Stomach (tissue), 9 donors: Measurements from ENCODE around the gene KCNJ5. TPM values are rescaled to one million over a fixed set of nuclear protein-coding genes. Genes with fewer than 3 reads are reported as not detected.

ENCODE experiments used
- DNase-seq, 2 donors: peaks; one replicate each; pipeline versions ENCODE4 v3.0.0 to v3.0.0-alpha.2; 2013 to 2019
- H3K27ac ChIP-seq, 5 donors: fragments of 200-600 bp in 4 of 5; sonication (generic) in 4 of 5; one replicate each; pipeline ENCODE4 v1.5.1; 2013 to 2019; ENCODE audit warnings: mild to moderate bottlenecking in 1 of 5, moderate library complexity in 1 of 5
- H3K27me3 ChIP-seq, 3 donors: fragments of 200-600 bp; sonication (generic); one replicate each; pipeline ENCODE4 v1.5.1; 2017 to 2019; ENCODE audit warnings: mixed run types in 1 of 3
- H3K36me3 ChIP-seq, 4 donors: fragments of 200-600 bp; sonication (generic); 1 replicate in 3 of 4; 2 replicates in 1 of 4; pipeline ENCODE4 v1.5.1; 2016 to 2019
- H3K4me1 ChIP-seq, 4 donors: fragments of 200-600 bp; sonication (generic); one replicate each; pipeline ENCODE4 v1.5.1; 2016 to 2019
- H3K4me3 ChIP-seq, 4 donors: fragments of 200-600 bp; sonication (generic) in 3 of 4; one replicate each; pipeline ENCODE4 v1.5.1; 2016 to 2019; ENCODE audit warnings: mild to moderate bottlenecking in 1 of 4
- H3K9me3 ChIP-seq, 4 donors: fragments of 200-600 bp; sonication (generic); one replicate each; pipeline ENCODE4 v1.5.1; 2016 to 2019
- CTCF ChIP-seq, 7 experiments: fragments of 450-650 bp in 4 of 7; fragments of 200-600 bp in 3 of 7; sonication (generic) in 3 of 7; IDR thresholded peaks; one replicate each; pipeline ENCODE4 v1.5.1; 2016 to 2019; ENCODE audit warnings: antibody characterized with exemption in 7 of 7, control low read depth in 2 of 7, mild to moderate bottlenecking in 1 of 7
- EP300 ChIP-seq: sonication (generic); formaldehyde crosslinking; IDR thresholded peaks from one replicate; pipeline ENCODE4 v1.6.1; 2017; ENCODE audit warnings: antibody characterized with exemption
- POLR2A ChIP-seq, 4 donors: fragments of 450-650 bp; IDR thresholded peaks; one replicate each; pipeline ENCODE4 v1.6.1; 2016; ENCODE audit warnings: antibody characterized with exemption in 4 of 4, control low read depth in 2 of 4, mild to moderate bottlenecking in 1 of 4, moderate library complexity in 1 of 4
- POLR2AphosphoS5 ChIP-seq, 3 donors: sonication (generic); formaldehyde crosslinking; IDR thresholded peaks; one replicate each; pipeline ENCODE4 v1.6.1; 2016; ENCODE audit warnings: antibody characterized with exemption in 3 of 3
- WGBS, 5 donors: extraction: QIAGEN DNeasy Blood & Tissue Kit in 3 of 5; methylation state at CpG; one replicate each; pipeline versions ENCODE4 v1.1.5 to v1.1.7; 2013 to 2018; 5-methylcytosine and 5-hydroxymethylcytosine counted together
- intact Hi-C: fragments of 100-400 bp; cut with DNase I; formaldehyde crosslinking; loops from one replicate; pipeline ENCODE4 v1.15.1; 2023; ENCODE audit warnings: low total_unique reads
- polyA plus RNA-seq, 3 donors: library from polyadenylated mRNA; stranded (reverse); fragments of 200-250 nt; gene quantifications; one replicate each; pipeline ENCODE4 v1.2.3, GENCODE V29; 2013
- total RNA-seq, 5 donors: library from RNA; depleted of rRNA; stranded (reverse); fragments of >200 nt; gene quantifications; one replicate each; pipeline versions ENCODE4 v1.1.0 to v1.2.3, GENCODE V29; 2014 to 2016
- donor health status: healthy with polysubstance abuse.
- donor health status: Bipolar disorder and iron deficiency.
- donor health status: healthy.

The KCNJ5 gene
- total and polyA plus RNA-seq, 8 donors: 0.25 to 1.9 (median 0.83) TPM; not detected in 2

- intact Hi-C loops: no loop called here
- Histone ChIP-seq H3K36me3 (no peaks in the 10 kb centered on the region), H3K4me3 (no peak overlapping the region), H3K27ac (no peak overlapping the region), H3K4me1 (no peaks in the 10 kb centered on the region), H3K27me3 (peaks cover 0 to 22% (median 0%) of the 10 kb centered on the region in 3 donors), H3K9me3 (no peaks in the 10 kb centered on the region)
- WGBS, 5 donors: 67 to 95% (median 92%) methylated on average over 2 of the region's 2 CpGs
- DNase-seq: no peak
- TF ChIP-seq EP300: no peak
- no peak for TF ChIP-seq POLR2A (IDR thresholded peaks at IDR 0.05)
- TF ChIP-seq CTCF (IDR thresholded peaks at IDR 0.05): no peak
- no peak for TF ChIP-seq POLR2AphosphoS5 (IDR thresholded peaks at IDR 0.05)
Measured at GRCh38 chr11:128878455-128878854, 12.7 kb upstream of the KCNJ5 start.

GRCh38 chr11:128879817-128880216 is 11.3 kb upstream of the KCNJ5 start:
- H3K9me3 ChIP-seq: no peaks in the 10 kb centered on the region
- WGBS, 5 donors: 67 to 87% (median 82%) methylated on average over 12 of the region's 12 CpGs
- no peaks in the 10 kb centered on the region for H3K4me1 ChIP-seq
- H3K27me3 ChIP-seq: peaks cover 0 to 22% (median 0%) of the 10 kb centered on the region in 3 donors
- TF ChIP-seq POLR2AphosphoS5 (IDR thresholded peaks at IDR 0.05) (no peak), POLR2A (IDR thresholded peaks at IDR 0.05) (no peak), EP300 (no peak), CTCF (IDR thresholded peaks at IDR 0.05) (no peak)
- DNase-seq: no peak
- no peaks in the 10 kb centered on the region for H3K36me3 ChIP-seq
- intact Hi-C loops: no loop called here
- H3K27ac ChIP-seq: no peak overlapping the region
- no peak overlapping the region for H3K4me3 ChIP-seq

GRCh38 chr11:128881221-128881620 is 9.9 kb upstream of the KCNJ5 start:
- Histone ChIP-seq H3K36me3 (no peaks in the 10 kb centered on the region), H3K4me3 (no peak overlapping the region), H3K4me1 (no peaks in the 10 kb centered on the region), H3K27me3 (peaks cover 0 to 17% (median 0%) of the 10 kb centered on the region in 3 donors), H3K9me3 (no peaks in the 10 kb centered on the region), H3K27ac (no peak overlapping the region)
- 68 to 80% (median 75%) methylated on average over 8 of the region's 8 CpGs for WGBS, 5 donors
- no peak for TF ChIP-seq CTCF (IDR thresholded peaks at IDR 0.05)
- TF ChIP-seq POLR2AphosphoS5 (IDR thresholded peaks at IDR 0.05): no peak
- no peak for TF ChIP-seq POLR2A (IDR thresholded peaks at IDR 0.05)
- TF ChIP-seq EP300: no peak
- no peak for DNase-seq
- intact Hi-C loops: no loop called here

GRCh38 chr11:128882451-128882850 is 8.7 kb upstream of the KCNJ5 start:
- H3K27me3 ChIP-seq: peaks cover 0 to 17% (median 0%) of the 10 kb centered on the region in 3 donors
- 68 to 81% (median 75%) methylated on average over 5 of the region's 5 CpGs for WGBS, 5 donors
- H3K4me1 ChIP-seq: peaks cover 0 to 8% (median 0%) of the 10 kb centered on the region in 4 donors
- no peaks in the 10 kb centered on the region for H3K36me3 ChIP-seq
- intact Hi-C loops: no loop called here
- H3K4me3 ChIP-seq: no peak overlapping the region
- no peak for DNase-seq
- no peak overlapping the region for H3K27ac ChIP-seq
- no peak for TF ChIP-seq POLR2AphosphoS5 (IDR thresholded peaks at IDR 0.05)
- TF ChIP-seq POLR2A (IDR thresholded peaks at IDR 0.05): no peak
- no peaks in the 10 kb centered on the region for H3K9me3 ChIP-seq

GRCh38 chr11:128884054-128884453 is 7.1 kb upstream of the KCNJ5 start:
- Histone ChIP-seq H3K27me3 (peaks cover 0 to 26% (median 0%) of the 10 kb centered on the region in 3 donors), H3K36me3 (no peaks in the 10 kb centered on the region), H3K27ac (no peak overlapping the region), H3K4me1 (peaks cover 0 to 8% (median 0%) of the 10 kb centered on the region in 4 donors), H3K9me3 (no peaks in the 10 kb centered on the region), H3K4me3 (no peak overlapping the region)
- intact Hi-C loops: loop anchor here (2.0 kb wide), 1 partner anchor 73 kb away; no protein-coding TSS in a partner anchor
- TF ChIP-seq EP300 (no peak), POLR2AphosphoS5 (IDR thresholded peaks at IDR 0.05) (no peak), CTCF (IDR thresholded peaks at IDR 0.05) (no peak), POLR2A (IDR thresholded peaks at IDR 0.05) (no peak)
- WGBS, 5 donors: 29 to 54% (median 43%) methylated on average over 4 of the region's 4 CpGs
- DNase-seq: no peak
